GM18517 (cell line): ENCODE results near the gene ALG3.

Experiments used
- ATAC-seq: cut with Tn5 transposase; IDR thresholded peaks from one replicate; pipeline ENCODE4 v1.9.1; 2021; ENCODE audit warnings: mild to moderate bottlenecking, moderate library complexity; ENCODE audit not compliant: unreplicated experiment

Gene ALG3

DNA sequence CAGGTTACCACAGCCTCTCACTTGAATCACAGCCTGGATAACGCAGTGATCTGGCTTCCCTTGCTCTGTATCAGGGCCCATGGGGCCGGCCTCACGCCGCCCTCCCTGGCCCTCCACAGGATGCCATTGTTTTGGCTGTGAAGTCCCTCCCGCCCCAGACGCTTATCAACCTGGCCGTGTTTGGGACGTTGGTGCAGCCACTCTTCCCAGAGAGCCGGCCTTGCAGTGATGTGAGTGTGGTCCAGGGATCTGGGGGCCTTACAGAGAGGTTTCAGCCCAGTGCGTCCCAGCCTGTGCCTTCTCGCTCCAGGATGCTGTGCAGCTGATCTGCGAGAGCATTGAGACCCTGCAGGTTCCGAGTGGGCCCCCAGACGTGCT lies 12.7 kb downstream of the ALG3 start:
- ATAC-seq: no peak

DNA sequence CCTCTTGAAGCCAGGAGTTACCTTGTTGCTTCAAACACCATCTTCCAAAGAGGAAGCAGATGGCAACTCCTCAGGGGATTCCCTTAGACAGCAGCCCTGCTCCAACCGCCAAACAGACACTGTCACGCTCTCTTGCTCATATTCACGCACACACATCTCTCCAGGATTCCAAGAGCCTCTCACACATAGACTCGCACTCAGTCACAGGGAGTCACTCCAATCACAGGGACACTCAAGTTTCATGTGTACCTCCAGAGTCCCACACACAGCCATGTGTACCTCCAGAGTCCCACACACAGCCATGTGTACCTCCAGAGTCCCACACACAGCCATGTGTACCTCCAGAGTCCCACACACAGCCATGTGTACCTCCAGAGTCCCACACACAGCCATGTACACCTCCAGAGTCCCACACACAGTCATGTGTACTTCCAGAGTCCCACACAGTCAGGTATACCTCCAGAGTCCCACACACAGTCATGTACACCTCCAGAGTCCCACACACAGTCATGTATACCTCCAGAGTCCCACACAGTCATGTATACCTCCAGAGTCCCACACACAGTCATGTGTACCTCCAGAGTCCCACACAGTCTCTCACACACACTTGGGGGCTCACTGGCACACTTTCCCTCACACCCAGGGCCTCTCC lies 13.3 kb downstream of the ALG3 start:
- no peak for ATAC-seq

DNA sequence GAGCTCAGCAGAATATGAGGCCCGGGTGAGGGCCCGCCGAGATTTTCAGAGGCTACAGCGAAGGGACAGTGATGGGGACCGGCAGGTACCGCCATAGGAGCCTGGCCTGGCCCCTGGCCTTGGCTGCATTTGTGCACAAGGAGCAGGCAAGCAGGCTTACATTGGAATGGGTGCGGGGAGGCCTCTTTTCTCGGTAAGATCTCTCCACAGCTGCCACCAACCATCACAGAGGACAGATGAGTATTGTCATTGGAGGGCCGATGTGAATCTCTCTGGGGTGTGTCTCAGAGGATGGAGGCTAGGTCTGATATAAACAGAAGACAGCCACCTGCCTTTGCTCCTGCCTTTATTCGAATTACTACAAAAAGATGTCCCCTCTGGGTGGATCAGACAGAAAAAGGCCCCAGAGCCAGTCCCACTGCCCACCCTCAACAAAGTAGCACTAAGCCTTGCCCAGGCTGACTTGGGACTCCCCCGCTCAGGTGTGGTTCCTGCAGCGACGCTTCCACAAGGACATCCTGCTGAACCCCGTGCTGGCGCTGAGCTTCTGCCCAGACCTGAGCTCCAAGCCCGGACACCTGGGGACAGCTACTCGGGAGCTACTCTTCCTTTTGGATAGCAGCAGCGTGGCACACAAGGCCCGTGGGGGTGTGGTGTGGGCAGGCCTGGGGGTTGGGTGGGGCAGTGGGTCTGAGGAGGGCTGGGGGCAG lies 13.9 kb downstream of the ALG3 start:
- no peak for ATAC-seq

- no peak for ATAC-seq
These were observed 14.5 kb downstream of the ALG3 start for GRCh38 chr3:184234224-184234623.

DNA sequence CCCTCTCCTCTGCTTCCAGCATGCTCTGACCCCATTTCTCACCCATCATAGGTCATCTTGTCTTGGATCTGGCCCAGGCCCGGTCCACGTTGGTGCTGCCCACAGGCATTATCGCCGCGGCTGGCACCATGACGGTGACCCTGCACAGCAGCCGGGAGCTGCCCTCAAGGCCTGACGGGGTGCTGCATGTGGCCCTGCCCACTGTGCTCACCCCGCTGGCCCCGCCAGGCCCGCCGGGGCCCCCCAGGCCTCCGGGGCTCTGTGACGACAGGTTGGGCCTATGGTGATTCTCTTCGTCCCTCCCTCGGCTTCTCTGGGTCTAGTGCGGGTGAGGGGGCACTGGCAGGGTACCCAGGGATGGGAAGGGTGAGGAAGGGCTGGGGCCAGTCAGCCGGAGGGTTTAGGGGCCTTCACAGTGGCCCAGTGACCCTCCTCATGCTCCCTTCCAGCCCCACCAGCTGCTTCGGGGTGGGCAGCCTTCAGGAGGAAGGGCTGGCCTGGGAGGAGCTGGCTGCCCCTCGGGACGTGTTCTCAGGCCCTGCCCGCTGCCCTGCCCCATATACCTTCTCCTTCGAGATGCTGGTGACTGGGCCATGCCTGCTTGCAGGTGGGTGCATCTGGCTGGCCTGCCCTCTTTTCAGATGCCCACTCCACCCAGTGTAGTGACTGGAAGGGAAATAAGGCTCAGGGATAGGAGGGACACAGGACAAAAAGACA lies 15.5 kb downstream of the ALG3 start:
- no peak for ATAC-seq

GRCh38 chr3:184231671-184232070 lies 17.1 kb downstream of the ALG3 start:
- ATAC-seq: no peak

DNA sequence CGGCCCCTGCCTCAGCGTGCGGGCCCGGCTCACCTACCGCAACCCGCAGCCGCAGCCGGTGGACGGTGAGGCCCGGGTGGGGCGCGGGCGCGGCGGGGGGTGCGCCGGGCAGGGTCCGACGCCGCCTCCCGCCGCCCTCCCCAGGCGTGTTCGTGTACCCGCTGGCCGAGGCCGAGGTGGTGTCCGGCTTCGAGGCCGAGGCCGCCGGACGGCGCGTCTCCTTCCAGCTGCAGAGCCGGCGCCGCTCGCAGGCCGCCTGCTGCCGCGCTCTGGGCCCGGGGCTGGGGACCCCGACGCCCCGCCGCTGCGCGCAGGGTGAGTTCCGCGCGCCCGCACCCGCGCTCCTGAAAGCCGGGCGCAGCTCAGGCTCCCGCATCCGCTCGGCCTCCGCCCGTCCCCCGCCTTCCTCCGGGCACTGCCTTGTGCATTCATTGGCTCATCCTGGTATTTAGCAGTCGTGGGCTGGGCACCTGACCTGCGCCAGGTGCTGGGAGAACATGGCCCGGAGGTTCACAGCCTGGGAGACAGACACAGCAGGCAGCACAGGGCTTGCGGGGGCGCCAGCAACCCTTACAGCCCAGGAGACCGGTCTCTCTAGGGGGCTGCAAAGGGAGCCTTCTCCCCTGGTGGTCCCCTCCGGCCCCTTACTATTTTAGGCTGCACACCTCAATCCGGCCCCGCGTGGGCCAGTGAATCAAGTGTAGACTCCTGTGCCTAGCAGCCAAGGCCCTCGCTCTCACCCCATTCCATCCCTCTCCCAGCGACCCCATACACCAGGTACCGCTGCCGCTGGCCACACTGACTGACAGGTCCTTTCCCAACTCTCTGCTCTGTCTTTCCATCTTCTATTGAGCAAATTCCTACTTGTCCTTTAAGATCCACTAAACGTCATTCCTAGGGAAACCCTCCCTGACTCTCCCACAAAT lies 17.9 kb downstream of the ALG3 start:
- no peak for ATAC-seq

DNA sequence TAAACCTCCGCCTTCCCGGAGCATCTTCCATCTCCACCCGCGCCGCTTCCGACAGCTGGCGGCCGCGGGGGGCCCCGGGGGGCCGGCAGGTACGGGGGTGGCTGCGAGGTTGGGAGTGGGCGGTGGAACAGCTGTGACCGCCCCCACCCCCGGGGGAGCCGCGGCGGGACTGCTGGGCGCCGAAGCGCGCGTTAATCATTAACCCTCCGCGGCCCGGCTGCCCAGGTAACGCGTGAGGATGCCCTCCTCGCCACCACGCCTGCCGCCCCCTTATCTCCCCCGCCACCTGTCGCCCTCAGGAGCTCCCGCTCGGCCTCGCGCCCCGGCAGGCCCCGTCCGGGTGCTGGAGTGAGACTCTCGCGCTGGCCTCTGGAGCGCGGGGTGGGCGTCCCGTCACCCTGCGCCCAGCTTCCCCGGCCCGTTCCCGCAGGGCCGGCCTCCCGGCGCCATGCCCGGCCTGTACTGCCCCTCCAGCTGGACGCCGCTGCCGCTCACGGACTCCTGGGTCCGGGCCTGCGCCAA lies 18.6 kb downstream of the ALG3 start:
- ATAC-seq: no peak

DNA sequence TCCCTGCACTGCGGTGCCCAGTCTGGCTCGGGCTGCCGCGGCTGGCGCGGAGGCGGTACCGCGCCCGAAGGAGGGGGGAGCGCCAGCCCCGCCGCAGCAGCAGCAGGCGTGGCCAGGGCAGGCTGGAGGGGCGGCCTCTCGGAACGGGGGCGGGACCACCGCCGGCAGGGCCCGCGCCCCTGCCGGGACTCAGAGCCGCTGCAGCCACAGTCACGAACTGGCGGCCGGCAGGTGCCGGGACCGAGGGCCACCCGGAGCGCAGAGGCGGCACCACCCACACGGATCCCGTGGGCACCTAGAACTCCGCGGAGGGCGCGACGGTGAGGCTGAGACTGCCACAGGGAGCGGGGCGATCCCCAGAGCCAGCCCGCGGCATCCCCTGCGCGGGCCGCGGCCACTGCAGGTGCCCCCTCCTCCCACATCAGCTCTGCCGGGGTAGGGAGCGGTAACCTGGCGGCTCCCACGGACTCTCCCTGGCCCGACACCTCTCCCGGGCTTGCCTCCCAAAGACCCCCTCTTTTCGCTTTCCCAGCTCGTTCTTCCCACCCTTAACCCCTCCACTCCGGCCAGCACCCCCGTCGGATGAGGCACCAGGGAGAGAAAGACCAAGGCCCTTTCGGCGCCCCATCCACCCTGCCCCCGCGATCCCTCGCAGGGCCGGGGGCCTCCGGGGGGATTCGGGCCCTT lies 19.2 kb downstream of the ALG3 start, which contains the start of gene VWA5B2:
VWA5B2 (plus strand) TSS at position 192 of the 687 bp plus-strand sequence. CDS start 944 bp downstream, outside the sequence.
- peak; percentile 55 for ATAC-seq

GRCh38 chr3:184228376-184229137 lies 20.2 kb downstream of the ALG3 start:
- ATAC-seq: no peak

- no peak for ATAC-seq
These were observed 21.3 kb downstream of the ALG3 start for GRCh38 chr3:184227481-184227935.

GRCh38 chr3:184223946-184224345 lies 24.8 kb downstream of the ALG3 start:
- ATAC-seq: no peak

DNA sequence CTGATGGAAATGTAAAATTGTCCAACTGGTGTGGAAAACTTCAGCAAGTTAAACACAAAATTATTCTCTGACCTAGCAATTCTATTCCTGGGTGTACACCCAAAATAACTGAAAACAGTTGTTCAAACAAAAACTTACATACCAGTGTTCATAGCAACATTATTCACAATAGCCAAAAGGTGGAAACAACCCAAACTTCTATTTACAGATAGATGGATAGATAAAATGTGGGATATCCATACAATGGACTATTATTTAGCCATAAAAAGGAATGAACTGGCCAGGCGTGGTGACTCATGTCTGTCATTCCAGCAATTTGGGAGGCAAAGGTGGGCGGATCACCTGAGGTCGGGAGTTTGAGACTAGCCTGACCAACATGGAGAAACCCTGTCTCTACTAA lies 26.2 kb downstream of the ALG3 start:
- ATAC-seq: no peak

GRCh38 chr3:184218814-184219213 lies 29.9 kb downstream of the ALG3 start:
- ATAC-seq: no peak

GRCh38 chr3:184211718-184212117 lies 37.0 kb downstream of the ALG3 start:
- no peak for ATAC-seq

DNA sequence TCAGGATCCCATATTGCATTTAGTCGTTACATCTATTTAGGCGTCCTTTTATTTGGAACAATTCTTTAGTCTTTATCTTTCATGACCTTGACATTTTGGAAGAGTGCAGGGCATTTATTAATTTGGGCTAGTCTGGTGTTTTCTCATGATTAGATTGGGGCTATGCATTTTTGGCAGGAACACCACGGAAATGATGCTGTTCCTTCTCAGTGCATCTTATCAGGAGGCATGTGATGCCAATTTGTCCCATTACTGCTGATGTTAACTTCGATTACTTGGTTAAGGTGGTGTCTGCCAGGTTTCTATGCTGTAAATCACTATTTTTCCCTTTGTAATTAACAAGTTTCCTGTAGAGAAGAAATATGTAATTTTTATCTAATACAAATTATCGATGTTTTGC lies 37.5 kb downstream of the ALG3 start:
- no peak for ATAC-seq

GRCh38 chr3:184209146-184209923 lies 39.4 kb downstream of the ALG3 start:
- no peak for ATAC-seq

DNA sequence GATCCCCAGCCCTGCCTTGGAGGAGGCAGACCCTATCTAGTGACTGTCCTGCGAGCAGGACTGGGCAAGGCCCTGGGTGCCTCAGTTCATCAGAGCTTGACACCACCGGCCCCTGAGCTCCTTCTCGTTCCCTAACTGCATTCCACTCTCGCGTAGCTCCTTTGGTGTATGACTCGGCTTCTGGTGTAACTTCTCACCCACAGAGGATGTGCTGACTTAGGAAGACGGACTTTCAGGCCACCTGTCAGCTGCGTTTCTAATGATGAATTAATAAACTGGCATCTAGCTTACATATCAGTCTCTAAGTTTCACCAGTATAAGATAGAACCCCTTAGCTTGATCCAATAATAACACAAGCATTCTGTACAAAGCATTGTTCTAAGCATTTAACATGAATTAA lies 45.2 kb downstream of the ALG3 start:
- ATAC-seq: no peak
